Measurements from ENCODE around the gene TIGD6.

- TF ChIP-seq CTCF (conservative IDR thresholded peaks at IDR 0.05; ENCODE audit: low read depth, low read length) (no peak), POLR2A (IDR thresholded peaks at IDR 0.05; ENCODE audit: low read depth, low read length) (no peak), CHD1 (IDR thresholded peaks at IDR 0.05; ENCODE audit: low read depth, low read length) (no peak), NFE2L2 (IDR thresholded peaks at IDR 0.05; ENCODE audit: low read depth, low read length) (no peak), MAFK (IDR thresholded peaks at IDR 0.05; ENCODE audit: low read depth, low read length) (no peak), MXI1 (IDR thresholded peaks at IDR 0.05; ENCODE audit: borderline replicate concordance, low read depth, low read length) (no peak)
- TF ChIP-seq, protein P1, sequence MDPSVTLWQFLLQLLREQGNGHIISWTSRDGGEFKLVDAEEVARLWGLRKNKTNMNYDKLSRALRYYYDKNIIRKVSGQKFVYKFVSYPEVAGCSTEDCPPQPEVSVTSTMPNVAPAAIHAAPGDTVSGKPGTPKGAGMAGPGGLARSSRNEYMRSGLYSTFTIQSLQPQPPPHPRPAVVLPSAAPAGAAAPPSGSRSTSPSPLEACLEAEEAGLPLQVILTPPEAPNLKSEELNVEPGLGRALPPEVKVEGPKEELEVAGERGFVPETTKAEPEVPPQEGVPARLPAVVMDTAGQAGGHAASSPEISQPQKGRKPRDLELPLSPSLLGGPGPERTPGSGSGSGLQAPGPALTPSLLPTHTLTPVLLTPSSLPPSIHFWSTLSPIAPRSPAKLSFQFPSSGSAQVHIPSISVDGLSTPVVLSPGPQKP (IDR thresholded peaks at IDR 0.05; ENCODE audit: borderline replicate concordance, low read depth, low read length) = no peak
These were observed 45.6 kb upstream of the TIGD6 start for GRCh38 chr5:150046031-150046430.
